GM12874 (cell line): Measurements from ENCODE around the gene LHFPL2.

Experiments used
- TF ChIP-seq, protein P1 (sequence below): IDR thresholded peaks from 2 replicates; pipeline ENCODE4 v1.5.1; 2011; ENCODE audit warnings: low read depth, mild to moderate bottlenecking, control low read depth, low read length, moderate library complexity; ENCODE audit not compliant: insufficient read depth

Gene LHFPL2

DNA sequence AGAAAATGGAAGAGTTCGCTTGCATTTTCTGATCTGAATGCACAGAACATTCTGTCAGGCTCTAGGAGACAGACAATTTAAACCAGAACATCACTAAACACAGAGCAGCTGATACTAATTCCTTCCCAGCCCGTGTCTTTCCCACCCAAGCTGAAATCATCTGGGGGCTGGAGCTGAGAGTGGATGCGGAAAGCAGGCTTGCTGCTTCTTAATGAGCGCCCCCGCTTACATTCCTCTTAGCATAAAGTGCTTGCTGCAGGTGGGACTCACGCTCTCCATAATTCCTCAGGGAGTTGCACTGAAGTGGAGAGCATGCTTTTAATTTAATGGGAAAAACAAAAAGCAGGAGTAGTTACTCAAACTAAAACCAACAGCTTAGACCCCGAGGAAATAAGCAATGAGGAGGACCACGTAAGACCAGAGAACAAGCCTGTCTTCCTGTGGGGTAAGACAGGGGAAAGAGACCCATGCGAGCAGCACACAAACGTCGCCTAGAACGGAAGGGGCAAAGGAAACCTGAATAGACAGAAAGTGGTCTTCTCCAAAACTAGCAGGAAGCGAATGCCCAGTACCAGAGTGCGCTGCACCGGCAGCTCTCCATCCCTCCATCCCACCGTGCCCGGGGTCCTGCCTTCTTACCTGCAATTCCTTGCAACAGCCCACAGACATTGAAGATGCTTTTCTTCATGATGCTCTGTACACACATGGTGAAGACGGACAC, 139.3 kb downstream of the LHFPL2 start:
- TF ChIP-seq, protein P1, sequence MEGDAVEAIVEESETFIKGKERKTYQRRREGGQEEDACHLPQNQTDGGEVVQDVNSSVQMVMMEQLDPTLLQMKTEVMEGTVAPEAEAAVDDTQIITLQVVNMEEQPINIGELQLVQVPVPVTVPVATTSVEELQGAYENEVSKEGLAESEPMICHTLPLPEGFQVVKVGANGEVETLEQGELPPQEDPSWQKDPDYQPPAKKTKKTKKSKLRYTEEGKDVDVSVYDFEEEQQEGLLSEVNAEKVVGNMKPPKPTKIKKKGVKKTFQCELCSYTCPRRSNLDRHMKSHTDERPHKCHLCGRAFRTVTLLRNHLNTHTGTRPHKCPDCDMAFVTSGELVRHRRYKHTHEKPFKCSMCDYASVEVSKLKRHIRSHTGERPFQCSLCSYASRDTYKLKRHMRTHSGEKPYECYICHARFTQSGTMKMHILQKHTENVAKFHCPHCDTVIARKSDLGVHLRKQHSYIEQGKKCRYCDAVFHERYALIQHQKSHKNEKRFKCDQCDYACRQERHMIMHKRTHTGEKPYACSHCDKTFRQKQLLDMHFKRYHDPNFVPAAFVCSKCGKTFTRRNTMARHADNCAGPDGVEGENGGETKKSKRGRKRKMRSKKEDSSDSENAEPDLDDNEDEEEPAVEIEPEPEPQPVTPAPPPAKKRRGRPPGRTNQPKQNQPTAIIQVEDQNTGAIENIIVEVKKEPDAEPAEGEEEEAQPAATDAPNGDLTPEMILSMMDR: no peak

DNA sequence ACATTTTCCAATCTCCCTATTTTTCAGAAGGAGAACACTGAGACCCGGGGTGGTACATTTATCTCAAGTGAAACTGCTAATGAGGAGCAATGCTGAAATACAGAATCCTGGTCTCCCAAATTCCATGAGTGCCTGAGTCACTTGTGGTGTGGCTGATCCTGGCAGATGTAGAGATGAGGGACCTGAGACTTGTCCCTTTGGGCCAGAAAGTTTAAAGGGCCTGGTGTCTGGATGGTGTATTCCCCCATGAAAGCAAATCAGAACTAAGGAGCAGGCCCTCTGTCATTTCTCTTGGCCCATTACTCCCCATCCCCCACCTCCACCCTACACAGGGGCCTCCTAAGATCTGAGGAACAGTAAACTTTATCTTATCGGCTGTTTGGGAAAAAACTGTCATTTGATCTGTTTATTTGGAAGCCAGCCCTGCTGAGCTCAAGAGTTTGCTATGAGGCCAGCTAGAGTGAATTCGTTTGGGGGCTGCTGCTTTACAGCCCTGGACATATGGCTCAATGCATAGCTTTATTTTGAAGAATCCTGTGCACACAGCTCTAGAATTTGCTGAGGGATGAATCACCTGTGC, 140.3 kb downstream of the LHFPL2 start:
- TF ChIP-seq, protein P1: no peak

- TF ChIP-seq, protein P1: no peak
Measured at GRCh38 chr5:78507531-78507930, 141.0 kb downstream of the LHFPL2 start.

- TF ChIP-seq, protein P1: no peak
Measured at GRCh38 chr5:78506261-78507024, 142.1 kb downstream of the LHFPL2 start.

DNA sequence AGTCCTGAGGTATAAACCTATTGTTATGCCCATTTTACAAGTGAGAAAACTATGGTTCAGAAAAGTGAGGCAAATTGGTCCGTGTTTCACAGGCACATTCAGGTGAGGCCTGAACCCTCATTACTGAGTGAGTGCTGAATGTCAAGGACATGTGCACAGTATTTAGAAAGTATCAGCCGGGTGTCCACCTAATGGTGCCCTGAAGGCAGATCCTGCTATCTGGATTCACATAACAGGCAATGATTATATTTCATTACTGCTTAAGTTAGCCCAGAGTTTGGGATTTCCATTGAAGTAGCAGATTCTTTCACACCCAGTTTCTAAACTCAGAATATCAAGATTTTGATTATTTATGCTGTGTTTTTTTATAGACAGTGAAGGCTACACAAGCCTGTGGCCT, 142.7 kb downstream of the LHFPL2 start:
- TF ChIP-seq, protein P1: no peak

DNA sequence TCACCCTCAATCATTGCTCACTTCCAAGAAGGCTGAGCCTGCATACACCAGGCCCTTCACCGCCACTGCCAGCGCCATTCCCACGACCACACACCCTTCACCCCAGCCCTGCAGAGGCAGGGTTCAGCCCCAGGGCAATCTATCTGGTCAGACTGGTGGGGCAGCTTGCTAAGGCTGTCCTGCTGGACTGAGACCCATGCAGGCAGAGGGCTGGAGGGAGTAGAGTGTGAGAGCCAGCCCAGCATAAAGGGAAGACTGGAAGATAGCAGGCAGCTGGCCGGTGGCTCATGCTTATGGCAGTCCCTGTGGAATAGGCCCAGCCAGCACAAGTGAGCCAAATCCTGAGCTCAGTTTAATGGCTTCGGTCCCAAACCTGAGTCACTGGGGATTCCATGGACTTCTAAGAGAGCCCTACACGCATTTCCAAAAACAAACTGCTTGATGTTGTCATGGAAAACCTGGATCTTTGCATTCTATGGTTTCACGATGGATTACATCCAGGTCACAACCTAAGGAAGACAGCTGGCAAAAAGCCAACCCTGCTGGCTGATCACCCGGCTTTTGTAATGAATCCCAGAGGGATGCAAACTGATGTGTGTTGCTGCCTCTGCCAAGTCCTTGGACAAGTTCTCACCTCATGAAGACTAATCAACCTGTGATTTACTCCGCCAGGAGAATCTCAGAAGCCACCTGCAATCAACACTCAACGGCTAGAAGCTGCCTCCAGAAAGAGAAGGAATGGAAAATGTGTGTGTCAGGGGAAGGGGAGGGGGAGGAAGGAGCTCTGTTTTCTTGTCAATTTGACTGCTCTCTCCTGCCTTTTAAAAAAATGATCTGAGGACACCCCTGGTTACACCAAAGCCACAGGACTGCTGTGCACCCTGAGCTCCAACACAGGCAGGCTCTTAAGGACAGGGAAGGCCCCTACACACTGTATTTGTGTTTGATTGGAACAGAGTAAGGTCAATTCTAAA, 143.6 kb downstream of the LHFPL2 start:
- TF ChIP-seq, protein P1: no peak
